HUES48 (cell line): ENCODE results near the gene MTPN.

Experiments
- H3K27ac ChIP-seq: one replicate; pipeline ENCODE4 v1.7.0; 2013; ENCODE audit warnings: low read depth, low read length, inconsistent platforms
- H3K27me3 ChIP-seq: 2 replicates; pipeline ENCODE4 v1.6.1; 2013; ENCODE audit warnings: mild to moderate bottlenecking, low read length; ENCODE audit not compliant: control insufficient read depth, insufficient read depth
- H3K36me3 ChIP-seq: 2 replicates; pipeline ENCODE4 v1.6.1; 2013; ENCODE audit warnings: low read length; ENCODE audit not compliant: control insufficient read depth, insufficient read depth
- H3K4me1 ChIP-seq: 2 replicates; pipeline ENCODE4 v1.6.1; 2013; ENCODE audit warnings: mild to moderate bottlenecking, low read length; ENCODE audit not compliant: control insufficient read depth, insufficient read depth
- H3K4me3 ChIP-seq: 2 replicates; pipeline ENCODE4 v1.5.1; 2013; ENCODE audit warnings: mild to moderate bottlenecking, low read depth, low read length
- H3K9ac ChIP-seq: 2 replicates; pipeline ENCODE4 v1.6.1; 2013; ENCODE audit warnings: mild to moderate bottlenecking, low read depth, low read length, moderate library complexity
- H3K9me3 ChIP-seq: 2 replicates; pipeline ENCODE4 v1.6.1; 2013; ENCODE audit warnings: low read length; ENCODE audit not compliant: control insufficient read depth, insufficient read depth

Gene MTPN

DNA sequence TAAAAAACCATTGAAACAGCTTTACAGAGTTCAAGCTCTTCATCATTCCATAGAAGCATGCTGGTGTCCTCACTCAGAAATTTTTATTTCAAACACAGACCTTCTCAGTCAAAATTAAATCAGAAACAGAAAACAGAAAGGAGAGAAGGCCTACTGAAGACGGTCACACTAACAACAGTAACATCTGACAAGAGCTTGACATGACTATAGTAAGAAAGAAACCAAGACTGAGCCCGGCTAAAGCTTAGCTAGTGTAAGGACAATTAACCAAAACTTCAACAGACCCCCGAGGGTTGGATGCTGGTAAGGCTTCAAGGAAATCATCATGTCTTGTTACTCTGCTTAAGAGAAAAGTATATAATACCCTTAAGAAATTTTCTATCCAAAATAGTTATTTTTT lies 38.6 kb downstream of the MTPN start:
- Histone ChIP-seq H3K27me3 (no peaks in the 10 kb centered on the region), H3K9ac (no peak overlapping the region), H3K9me3 (no peaks in the 10 kb centered on the region), H3K27ac (no peak overlapping the region), H3K36me3 (no peaks in the 10 kb centered on the region), H3K4me1 (peaks cover 33% of the 10 kb centered on the region), H3K4me3 (no peak overlapping the region)

DNA sequence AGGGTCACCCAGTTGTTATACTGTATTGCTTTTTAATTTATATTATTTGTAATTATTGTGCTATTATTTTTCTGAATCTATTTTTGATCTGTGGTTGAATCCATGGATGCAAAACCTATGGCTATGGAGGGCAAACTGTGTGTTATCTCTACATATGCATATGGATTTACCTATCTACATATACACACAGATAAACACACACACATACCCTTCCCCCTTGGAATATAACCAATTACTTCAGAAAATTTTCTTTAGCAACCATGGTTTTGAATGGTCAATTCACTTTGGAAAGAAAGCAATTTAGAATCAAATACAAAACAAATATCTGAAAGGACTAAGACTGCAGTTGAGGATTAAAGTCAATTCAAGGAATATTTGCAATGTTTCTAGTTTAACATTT lies 39.1 kb downstream of the MTPN start:
- no peak overlapping the region for H3K27ac ChIP-seq
- no peak overlapping the region for H3K4me3 ChIP-seq
- H3K9me3 ChIP-seq: no peaks in the 10 kb centered on the region
- H3K27me3 ChIP-seq: no peaks in the 10 kb centered on the region
- no peaks in the 10 kb centered on the region for H3K36me3 ChIP-seq
- peaks cover 29% of the 10 kb centered on the region for H3K4me1 ChIP-seq
- H3K9ac ChIP-seq: no peak overlapping the region

DNA sequence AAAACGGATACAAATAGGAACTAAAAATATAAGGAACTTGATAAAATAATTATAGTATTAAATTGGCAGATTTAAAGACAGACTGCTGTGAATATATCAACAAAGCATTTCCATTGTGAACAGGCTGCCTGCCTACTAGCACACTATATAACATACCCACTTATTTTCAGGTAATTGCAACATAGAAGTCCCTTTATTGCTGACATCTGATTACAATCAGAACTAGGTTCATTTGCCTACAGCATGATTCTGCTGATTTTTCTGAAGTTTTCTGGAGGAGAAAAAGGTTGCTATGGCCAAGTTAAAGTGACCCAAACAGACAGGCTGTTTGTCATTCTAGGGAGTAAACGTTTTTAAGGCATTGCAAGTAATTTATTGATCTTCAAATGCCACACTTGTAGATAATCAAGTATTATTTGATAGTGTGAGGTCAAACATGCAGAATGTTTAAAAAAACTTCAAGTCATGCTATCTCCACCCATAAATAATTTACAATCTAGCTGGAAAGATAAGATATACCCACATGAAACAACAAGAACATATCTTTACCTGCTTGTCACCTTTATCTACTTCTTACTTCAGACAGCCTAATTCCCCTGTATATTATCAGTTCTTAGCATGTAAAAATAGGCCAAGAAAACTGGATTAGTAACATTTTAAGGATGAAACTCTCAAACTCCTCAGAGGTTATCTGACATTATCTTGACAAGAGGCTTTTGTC lies 40.5 kb downstream of the MTPN start:
- Histone ChIP-seq H3K9me3 (no peaks in the 10 kb centered on the region), H3K27ac (no peak overlapping the region), H3K36me3 (no peaks in the 10 kb centered on the region), H3K27me3 (no peaks in the 10 kb centered on the region), H3K4me1 (peaks cover 28% of the 10 kb centered on the region), H3K4me3 (no peak overlapping the region), H3K9ac (no peak overlapping the region)

DNA sequence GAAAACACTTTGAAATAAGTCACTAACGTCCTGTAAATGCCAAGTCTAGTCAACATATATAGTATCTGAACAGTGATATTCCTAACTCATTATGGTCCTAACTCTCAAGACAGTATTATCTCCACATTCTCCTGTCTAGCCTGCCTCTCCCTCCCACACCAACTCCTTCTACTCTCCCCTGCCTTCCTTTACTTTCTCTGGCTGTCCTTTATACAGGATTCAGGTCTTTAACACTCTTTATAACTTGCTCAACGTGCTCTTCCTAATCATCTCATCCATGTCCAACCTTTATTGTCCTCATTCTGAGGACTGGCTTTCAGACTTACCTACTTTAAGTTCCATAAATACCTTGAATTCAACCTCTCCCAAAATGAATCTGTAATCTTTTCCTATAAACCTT lies 42.5 kb downstream of the MTPN start:
- peaks cover 32% of the 10 kb centered on the region for H3K4me1 ChIP-seq
- H3K9ac ChIP-seq: no peak overlapping the region
- H3K27ac ChIP-seq: no peak overlapping the region
- no peaks in the 10 kb centered on the region for H3K9me3 ChIP-seq
- no peak overlapping the region for H3K4me3 ChIP-seq
- H3K27me3 ChIP-seq: no peaks in the 10 kb centered on the region
- H3K36me3 ChIP-seq: peaks cover 3% of the 10 kb centered on the region; the same call in 1 of the 2 replicates

DNA sequence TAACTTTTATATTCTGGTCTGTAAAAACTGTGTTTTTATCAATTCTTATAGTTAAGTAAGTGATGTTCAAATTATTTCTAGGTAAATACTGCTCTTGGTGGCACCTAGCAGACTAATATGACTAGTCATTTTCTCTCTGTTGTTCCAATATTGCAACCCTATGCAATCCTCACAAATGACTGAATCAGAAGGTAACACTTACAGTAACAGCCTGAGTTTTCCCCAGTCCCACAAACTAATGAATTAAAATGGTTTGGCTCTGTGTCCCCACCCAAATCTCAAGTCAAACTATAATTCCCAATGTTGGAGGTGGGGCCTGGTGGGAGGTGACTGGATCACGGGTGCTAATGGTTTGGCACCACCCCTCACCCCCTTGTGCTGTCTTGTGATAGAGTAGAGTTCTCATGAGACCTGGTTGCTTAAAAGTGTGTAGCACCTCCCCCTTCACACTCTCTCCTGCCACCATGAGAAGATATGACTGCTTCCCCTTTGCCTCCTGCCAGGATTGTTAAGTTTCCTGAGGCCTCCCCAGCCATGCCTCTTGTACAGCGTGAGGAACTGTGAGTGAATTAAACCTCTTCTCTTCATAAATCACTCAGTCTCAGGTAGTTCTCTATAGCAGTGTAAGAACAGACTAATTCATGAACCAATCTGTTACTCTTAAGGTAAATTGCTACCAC lies 43.5 kb downstream of the MTPN start:
- Histone ChIP-seq H3K4me1 (peaks cover 27% of the 10 kb centered on the region), H3K27ac (no peak overlapping the region), H3K9me3 (no peaks in the 10 kb centered on the region), H3K4me3 (no peak overlapping the region), H3K36me3 (peaks cover 12% of the 10 kb centered on the region), H3K27me3 (no peaks in the 10 kb centered on the region), H3K9ac (no peak overlapping the region)

DNA sequence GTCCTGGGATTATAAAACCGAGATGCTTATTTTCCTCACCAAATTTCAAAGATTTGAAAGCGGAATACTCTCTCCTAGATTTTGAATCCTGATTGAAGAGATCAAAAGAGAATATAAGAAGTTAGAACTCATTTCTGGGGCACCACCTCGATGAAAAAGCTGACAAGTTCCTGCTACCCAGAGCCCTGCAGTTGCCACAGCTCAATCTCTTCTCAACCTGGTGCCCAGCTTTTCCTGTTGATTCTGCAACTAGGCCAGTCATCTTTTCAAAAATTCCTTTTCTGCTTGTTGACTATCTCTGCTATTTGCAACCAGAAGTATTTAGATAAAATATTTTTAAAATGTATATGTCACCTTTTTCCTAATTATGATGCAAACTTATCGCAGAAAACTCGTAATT lies 45.0 kb downstream of the MTPN start:
- H3K27ac ChIP-seq: no peak overlapping the region
- no peak overlapping the region for H3K4me3 ChIP-seq
- no peaks in the 10 kb centered on the region for H3K9me3 ChIP-seq
- H3K36me3 ChIP-seq: peaks cover 23% of the 10 kb centered on the region
- peaks cover 23% of the 10 kb centered on the region for H3K4me1 ChIP-seq
- no peak overlapping the region for H3K9ac ChIP-seq
- H3K27me3 ChIP-seq: no peaks in the 10 kb centered on the region

DNA sequence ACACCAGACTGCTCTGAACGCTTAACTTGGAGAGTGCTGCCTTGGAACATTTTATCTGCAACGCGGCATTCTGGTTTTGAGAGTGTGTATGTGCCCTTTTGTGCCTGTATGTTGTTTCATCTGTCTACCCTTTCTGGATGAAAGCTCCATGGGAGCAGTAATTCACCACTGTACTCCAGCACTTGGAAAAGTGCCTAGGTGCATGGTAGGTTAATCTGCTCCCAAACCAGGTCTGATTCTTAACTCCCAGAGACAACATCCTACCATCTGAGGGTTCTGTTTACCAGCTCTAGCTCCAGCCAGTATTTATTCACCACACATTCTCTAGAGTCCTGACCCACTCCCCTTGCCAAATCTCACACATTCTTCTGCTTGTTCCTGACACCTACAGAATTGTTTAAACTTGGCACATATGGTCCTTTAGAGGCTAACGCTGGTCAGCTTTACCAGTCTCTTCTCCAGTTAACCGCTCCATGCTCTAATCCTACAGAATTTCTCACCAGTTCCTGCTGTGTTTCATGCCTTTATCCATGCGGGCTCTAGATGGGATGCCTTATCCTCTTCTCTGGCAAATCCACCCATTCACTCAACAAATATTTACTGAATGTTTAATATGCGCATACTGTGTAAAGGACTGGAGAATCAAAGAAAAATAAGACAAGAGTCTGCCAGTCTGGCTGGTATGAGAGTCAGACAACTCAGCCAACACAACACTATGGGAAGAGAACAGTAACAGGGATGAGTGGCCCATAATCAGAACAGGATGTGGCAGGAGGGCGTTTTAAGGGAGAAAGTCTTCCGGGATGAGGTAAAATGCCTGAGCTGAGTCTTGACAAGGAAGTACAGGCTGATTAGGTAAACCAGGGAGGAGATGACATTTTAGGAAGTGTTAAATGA lies 46.3 kb downstream of the MTPN start:
- H3K27me3 ChIP-seq: no peaks in the 10 kb centered on the region
- peaks cover 23% of the 10 kb centered on the region for H3K4me1 ChIP-seq
- H3K9ac ChIP-seq: no peak overlapping the region
- peaks cover 23% of the 10 kb centered on the region for H3K36me3 ChIP-seq
- no peak overlapping the region for H3K4me3 ChIP-seq
- peak overlapping the region; percentile 60 for H3K27ac ChIP-seq
- H3K9me3 ChIP-seq: no peaks in the 10 kb centered on the region

DNA sequence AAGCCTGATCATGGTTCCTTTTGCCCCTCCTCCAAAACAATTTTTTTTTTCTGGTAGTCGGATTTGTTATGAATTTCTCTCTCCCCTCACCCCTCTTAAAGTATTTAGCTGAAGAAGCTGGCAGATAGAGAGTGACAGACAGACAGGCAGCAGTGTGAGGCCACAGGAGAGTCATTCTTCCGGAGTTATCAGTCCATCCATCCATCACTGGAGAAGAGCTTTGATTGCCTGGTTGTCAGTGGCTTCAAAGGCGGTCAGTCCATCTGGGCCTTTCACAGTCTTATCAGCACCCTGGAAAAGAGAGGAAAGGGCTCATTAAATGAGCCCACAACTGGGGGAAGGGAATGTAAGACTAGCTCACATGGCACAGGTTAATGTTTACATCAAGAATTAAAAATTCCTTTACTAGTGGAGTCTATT lies 47.4 kb downstream of the MTPN start:
- Histone ChIP-seq H3K36me3 (peaks cover 23% of the 10 kb centered on the region), H3K9ac (no peak overlapping the region), H3K4me3 (no peak overlapping the region), H3K4me1 (peaks cover 23% of the 10 kb centered on the region), H3K9me3 (no peaks in the 10 kb centered on the region), H3K27me3 (no peaks in the 10 kb centered on the region), H3K27ac (peak overlapping the region; percentile 40)

DNA sequence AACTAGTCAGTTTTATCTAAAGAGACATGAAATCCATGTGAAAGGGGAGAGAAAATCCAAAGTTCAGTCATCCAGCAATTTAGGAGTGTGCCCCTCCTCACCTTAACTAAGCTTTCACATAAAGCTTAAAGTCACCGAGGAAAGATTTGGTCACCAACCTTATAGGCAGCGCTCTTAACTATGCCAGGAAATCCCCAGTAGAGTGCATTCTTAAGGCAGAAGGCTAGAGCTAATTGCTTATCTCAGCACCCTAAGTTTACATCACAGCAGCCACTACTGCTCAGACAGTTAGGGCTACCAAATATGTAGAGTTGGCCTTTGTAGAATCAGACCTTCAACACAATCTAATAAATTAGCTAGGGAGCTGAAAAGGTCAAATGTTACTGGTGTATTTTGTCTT lies 47.9 kb downstream of the MTPN start:
- H3K36me3 ChIP-seq: peaks cover 23% of the 10 kb centered on the region
- H3K27me3 ChIP-seq: no peaks in the 10 kb centered on the region
- no peaks in the 10 kb centered on the region for H3K9me3 ChIP-seq
- no peak overlapping the region for H3K9ac ChIP-seq
- H3K27ac ChIP-seq: peak overlapping the region; percentile 40
- no peak overlapping the region for H3K4me3 ChIP-seq
- peaks cover 23% of the 10 kb centered on the region for H3K4me1 ChIP-seq

DNA sequence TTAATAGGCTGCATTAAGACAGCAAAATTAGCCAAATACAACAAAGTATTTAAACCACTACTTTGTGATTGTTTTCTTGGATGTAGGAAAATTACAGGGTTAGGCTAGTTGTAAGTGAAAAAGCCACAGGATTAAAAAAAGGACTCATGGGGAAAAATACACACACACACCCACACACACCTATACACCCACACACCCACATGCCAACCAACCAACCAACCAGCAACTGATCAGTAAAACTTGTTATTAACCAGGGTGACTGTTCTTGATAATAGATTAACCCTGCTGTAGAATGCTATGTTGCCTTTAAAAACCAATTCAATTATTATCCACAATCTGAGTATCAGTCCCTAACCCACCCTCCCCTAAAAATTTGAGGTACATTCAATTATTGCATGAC lies 49.0 kb downstream of the MTPN start:
- Histone ChIP-seq H3K9ac (no peak overlapping the region), H3K27ac (no peak overlapping the region), H3K4me1 (peaks cover 27% of the 10 kb centered on the region), H3K36me3 (peaks cover 23% of the 10 kb centered on the region), H3K4me3 (no peak overlapping the region), H3K27me3 (no peaks in the 10 kb centered on the region), H3K9me3 (no peaks in the 10 kb centered on the region)

DNA sequence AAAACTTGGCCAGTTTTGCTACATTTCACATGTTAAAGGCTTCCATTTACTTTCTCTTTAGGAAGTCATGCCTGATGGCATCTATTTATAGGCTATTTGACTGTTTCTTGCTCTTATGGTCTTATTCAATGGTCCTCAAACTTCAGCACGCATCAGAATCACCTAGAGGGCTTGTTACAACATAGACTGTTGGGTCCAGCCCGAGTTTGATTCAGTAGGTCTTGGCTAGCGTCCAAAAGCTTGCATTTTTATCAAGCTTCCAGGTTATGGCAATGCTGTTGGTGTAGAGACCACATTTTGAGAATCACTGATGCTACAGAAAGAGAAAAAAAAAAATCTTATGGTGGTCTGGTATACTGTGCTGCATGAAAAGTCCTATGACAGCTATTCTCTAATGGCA lies 51.9 kb downstream of the MTPN start:
- Histone ChIP-seq H3K27ac (no peak overlapping the region), H3K4me3 (no peak overlapping the region), H3K27me3 (no peaks in the 10 kb centered on the region), H3K9ac (no peak overlapping the region), H3K36me3 (peaks cover 23% of the 10 kb centered on the region), H3K4me1 (peaks cover 14% of the 10 kb centered on the region; the same call in 1 of the 2 replicates), H3K9me3 (no peaks in the 10 kb centered on the region)
